Measurements from ENCODE around the gene STK11IP. TPM values are rescaled to one million over a fixed set of nuclear protein-coding genes. Genes with fewer than 3 reads are reported as not detected.

Gene STK11IP
- total RNA-seq, 1 experiment from 2014 or later: 35.6 TPM

DNA sequence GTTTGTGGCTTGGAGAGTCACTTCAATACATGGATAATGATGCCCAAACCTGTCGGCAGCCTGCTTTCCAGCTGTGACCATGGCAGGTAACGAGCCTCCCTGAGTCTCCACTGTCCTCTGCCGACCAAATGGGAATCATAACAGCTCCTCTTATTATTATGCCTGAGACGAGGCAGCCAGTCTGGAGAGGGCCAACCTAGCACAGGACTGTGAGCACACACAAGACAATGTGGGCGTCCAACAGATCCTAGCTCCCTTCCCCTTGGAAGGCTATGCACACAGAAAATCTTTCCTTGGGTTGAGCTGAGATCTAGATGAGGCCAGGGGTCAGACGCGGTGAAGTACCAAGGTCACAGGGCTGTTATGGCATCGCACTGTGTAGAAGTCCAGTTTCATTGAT, 28.9 kb downstream of the STK11IP start:
- no peaks in the 10 kb centered on the region for H3K4me1 ChIP-seq (ENCODE audit: insufficient read depth, low read length, poor library complexity, severe bottlenecking)
- TF ChIP-seq, protein P1, sequence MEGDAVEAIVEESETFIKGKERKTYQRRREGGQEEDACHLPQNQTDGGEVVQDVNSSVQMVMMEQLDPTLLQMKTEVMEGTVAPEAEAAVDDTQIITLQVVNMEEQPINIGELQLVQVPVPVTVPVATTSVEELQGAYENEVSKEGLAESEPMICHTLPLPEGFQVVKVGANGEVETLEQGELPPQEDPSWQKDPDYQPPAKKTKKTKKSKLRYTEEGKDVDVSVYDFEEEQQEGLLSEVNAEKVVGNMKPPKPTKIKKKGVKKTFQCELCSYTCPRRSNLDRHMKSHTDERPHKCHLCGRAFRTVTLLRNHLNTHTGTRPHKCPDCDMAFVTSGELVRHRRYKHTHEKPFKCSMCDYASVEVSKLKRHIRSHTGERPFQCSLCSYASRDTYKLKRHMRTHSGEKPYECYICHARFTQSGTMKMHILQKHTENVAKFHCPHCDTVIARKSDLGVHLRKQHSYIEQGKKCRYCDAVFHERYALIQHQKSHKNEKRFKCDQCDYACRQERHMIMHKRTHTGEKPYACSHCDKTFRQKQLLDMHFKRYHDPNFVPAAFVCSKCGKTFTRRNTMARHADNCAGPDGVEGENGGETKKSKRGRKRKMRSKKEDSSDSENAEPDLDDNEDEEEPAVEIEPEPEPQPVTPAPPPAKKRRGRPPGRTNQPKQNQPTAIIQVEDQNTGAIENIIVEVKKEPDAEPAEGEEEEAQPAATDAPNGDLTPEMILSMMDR (conservative IDR thresholded peaks at IDR 0.05; ENCODE audit: low read depth, low read length): no peak
- TF ChIP-seq EZH2 (IDR thresholded peaks at IDR 0.05; ENCODE audit: borderline replicate concordance, low read depth, low read length, poor library complexity, severe bottlenecking): no peak
- intact Hi-C loops (cut with micrococcal nuclease; ENCODE audit: unreplicated experiment): no loop called here
- no peaks in the 10 kb centered on the region for H3K9me3 ChIP-seq (ENCODE audit: low read depth, low read length, poor library complexity, severe bottlenecking)
- no peak for DNase-seq (ENCODE audit: low spot score)
- H3K4me3 ChIP-seq (ENCODE audit: low read depth, low read length, poor library complexity, severe bottlenecking): no peak overlapping the region
- peaks cover 2% of the 10 kb centered on the region for H3K27me3 ChIP-seq (replicated peaks; ENCODE audit: insufficient read depth, low read depth, low read length, poor library complexity)
- ChIA-PET POLR2A (ENCODE audit: low non-redundant PET) (no interaction called here), CTCF (interaction anchor here (0.6 kb wide), 1 partner anchor 939 kb away, joined by 5 read pairs; no protein-coding TSS in a partner anchor)
- H3K36me3 ChIP-seq (ENCODE audit: insufficient read depth, low read length, poor library complexity, severe bottlenecking): no peaks in the 10 kb centered on the region
- no peak overlapping the region for H3K27ac ChIP-seq (ENCODE audit: low read depth, low read length, poor library complexity, severe bottlenecking)
- BruUV-seq (replicated peaks): no TSS peak

DNA sequence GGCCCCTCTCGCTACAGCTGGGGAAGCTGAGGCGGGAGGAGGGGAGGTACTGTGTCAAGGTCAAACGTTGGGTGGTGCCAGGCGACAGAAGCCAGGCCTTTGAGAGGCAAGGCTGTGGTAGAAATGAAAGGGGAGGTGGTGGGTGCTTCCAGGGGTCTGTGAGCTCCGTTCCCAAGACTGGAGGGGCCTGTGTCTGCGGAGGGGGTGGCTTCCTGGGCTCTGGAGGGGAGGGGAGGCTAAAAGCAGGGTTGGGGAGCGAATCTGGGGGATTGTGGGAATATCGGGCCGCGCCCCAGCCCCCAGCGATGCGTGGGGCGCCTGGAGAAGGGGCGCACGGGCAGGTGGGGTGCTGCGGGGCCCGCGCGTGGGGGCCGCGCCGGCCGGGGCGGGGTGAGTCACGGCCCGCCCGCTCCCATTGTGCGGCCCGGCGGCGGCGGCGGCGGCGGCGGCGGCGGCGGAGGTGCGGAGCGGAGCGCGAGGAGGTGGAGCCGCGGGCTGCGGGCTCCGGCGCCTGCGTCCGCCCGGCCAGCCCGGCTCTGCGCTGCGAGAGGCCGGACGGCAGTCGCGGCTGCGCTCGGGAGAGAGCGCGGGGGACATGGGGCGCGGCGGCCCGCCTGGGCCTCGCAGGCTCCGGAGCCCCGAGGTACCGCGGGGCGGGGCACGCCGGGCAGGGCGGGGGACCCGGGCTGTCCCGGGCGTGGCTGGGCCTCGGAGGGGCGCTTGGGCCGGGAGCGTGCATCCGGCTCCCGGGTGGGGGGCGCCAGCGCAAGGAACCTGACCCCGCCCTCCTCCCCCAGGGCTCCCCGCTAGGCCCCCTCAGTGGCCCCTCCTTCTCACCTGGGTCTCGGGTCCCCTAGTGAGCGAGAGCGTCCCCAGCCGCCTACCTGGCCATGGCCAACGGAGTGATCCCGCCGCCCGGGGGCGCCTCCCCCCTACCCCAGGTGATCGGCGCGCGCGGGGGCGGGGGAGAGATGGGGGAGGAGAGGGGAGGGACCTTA, 29.7 kb downstream of the STK11IP start, which contains the start of gene SLC4A3:
Gene SLC4A3, plus strand, starts transcription at position 528 of the 998 bp plus-strand sequence. Its CDS starts 363 bp downstream, at position 891.
- no peak within 1 kb of the TSS for H3K27ac ChIP-seq (ENCODE audit: low read depth, low read length, poor library complexity, severe bottlenecking)
- TF ChIP-seq EZH2 (IDR thresholded peaks at IDR 0.05; ENCODE audit: borderline replicate concordance, low read depth, low read length, poor library complexity, severe bottlenecking): no peak
- TF ChIP-seq, protein P1 (conservative IDR thresholded peaks at IDR 0.05; ENCODE audit: low read depth, low read length): no peak
- peaks cover 2% of the 10 kb centered on the region for H3K27me3 ChIP-seq (replicated peaks; ENCODE audit: insufficient read depth, low read depth, low read length, poor library complexity)
- no peaks in the 10 kb centered on the region for H3K9me3 ChIP-seq (ENCODE audit: low read depth, low read length, poor library complexity, severe bottlenecking)
- DNase-seq (ENCODE audit: low spot score): peak; percentile 32
- H3K4me3 ChIP-seq (ENCODE audit: low read depth, low read length, poor library complexity, severe bottlenecking): peak within 1 kb of the TSS; percentile 54
- POLR2A ChIA-PET (ENCODE audit: low non-redundant PET): no interaction called here
- BruUV-seq (replicated peaks): no TSS peak
- H3K36me3 ChIP-seq (ENCODE audit: insufficient read depth, low read length, poor library complexity, severe bottlenecking): no peaks in the 10 kb centered on the region
- CTCF ChIA-PET: interaction anchor here (0.6 kb wide), 1 partner anchor 940 kb away, joined by 5 read pairs; no protein-coding TSS in a partner anchor
- H3K4me1 ChIP-seq (ENCODE audit: insufficient read depth, low read length, poor library complexity, severe bottlenecking): no peaks in the 10 kb centered on the region
- intact Hi-C loops (cut with micrococcal nuclease; ENCODE audit: unreplicated experiment): no loop called here

DNA sequence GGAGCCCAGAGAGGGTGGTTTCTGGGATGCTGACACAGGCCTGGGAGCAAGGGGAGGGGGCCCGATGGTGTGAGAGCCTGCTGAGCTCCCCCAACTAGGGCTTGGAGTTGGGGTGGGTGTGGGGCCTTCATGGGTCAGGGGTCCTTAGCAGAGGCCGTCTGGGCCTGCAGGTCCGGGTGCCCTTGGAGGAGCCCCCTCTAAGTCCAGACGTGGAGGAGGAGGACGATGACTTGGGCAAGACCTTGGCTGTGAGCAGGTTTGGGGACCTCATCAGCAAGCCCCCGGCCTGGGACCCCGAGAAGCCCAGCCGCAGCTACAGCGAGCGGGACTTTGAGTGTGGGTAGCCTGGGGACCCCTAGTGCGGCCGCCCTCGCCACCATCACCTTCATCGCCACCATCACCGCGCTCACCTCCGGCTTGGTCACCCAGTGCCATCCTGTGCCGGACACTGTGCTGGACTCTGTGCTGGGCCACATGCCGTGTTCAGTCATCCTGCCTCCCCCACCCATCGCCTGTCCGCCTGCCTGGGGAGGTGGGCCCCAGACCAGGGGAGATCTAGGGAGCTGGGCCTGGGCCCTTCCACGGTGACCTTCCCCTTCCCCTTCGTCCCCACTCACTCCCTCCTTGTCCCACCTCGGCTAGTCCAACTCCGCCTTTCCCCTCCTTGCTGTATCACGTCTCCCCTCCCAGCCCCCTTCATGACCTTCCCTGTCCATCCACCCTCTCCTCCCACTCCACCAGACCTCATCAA, 30.8 kb downstream of the STK11IP start:
- no peak overlapping the region for H3K27ac ChIP-seq (ENCODE audit: low read depth, low read length, poor library complexity, severe bottlenecking)

More for the DNA sequence above, 30.8 kb downstream of the STK11IP start:
- no TSS peak for BruUV-seq (replicated peaks)
- CTCF ChIA-PET: no interaction called here
- Histone ChIP-seq H3K4me3 (ENCODE audit: low read depth, low read length, poor library complexity, severe bottlenecking) (peak overlapping the region; percentile 54), H3K27me3 (replicated peaks; ENCODE audit: insufficient read depth, low read depth, low read length, poor library complexity) (peaks cover 2% of the 10 kb centered on the region), H3K4me1 (ENCODE audit: insufficient read depth, low read length, poor library complexity, severe bottlenecking) (no peaks in the 10 kb centered on the region), H3K9me3 (ENCODE audit: low read depth, low read length, poor library complexity, severe bottlenecking) (no peaks in the 10 kb centered on the region), H3K36me3 (ENCODE audit: insufficient read depth, low read length, poor library complexity, severe bottlenecking) (no peaks in the 10 kb centered on the region)
- POLR2A ChIA-PET (ENCODE audit: low non-redundant PET): no interaction called here
- intact Hi-C loops (cut with micrococcal nuclease; ENCODE audit: unreplicated experiment): no loop called here
- TF ChIP-seq EZH2 (IDR thresholded peaks at IDR 0.05; ENCODE audit: borderline replicate concordance, low read depth, low read length, poor library complexity, severe bottlenecking): no peak
- TF ChIP-seq, protein P1 (conservative IDR thresholded peaks at IDR 0.05; ENCODE audit: low read depth, low read length): no peak
- no peak for DNase-seq (ENCODE audit: low spot score)
